GM23248 (cell line): ENCODE results near the gene RAC2.

Experiments used
- EZH2 ChIP-seq: fragments of 200-600 bp; sonication (generic); IDR thresholded peaks from 2 replicates; pipeline ENCODE4 v1.6.1; 2018; ENCODE audit warnings: antibody characterized with exemption, mild to moderate bottlenecking; ENCODE audit not compliant: insufficient read depth, poor library complexity, severe bottlenecking
- EZH2phosphoT487 ChIP-seq: fragments of 200-600 bp; sonication (generic); IDR thresholded peaks from 2 replicates; pipeline ENCODE4 v1.6.1; 2018; ENCODE audit warnings: antibody characterized with exemption, moderate library complexity, mild to moderate bottlenecking, low read depth; ENCODE audit not compliant: insufficient read depth

- no peak for TF ChIP-seq EZH2
- no peak for TF ChIP-seq EZH2phosphoT487
Measured at GRCh38 chr22:37193629-37194191, 50.4 kb downstream of the RAC2 start.
